ENCODE results near the gene FBXO36.

FBXO36 gene

GRCh38 chr2:230060672-230061293 is 138.5 kb downstream of the FBXO36 start:
- no peak for TF ChIP-seq CTCF (IDR thresholded peaks at IDR 0.05)
- Histone ChIP-seq H3K27ac (no peak overlapping the region), H3K4me3 (no peak overlapping the region)
- DNase-seq (ENCODE audit: low spot score): no peak

All from coronary artery (tissue), 2 donors.